Brain pericyte (primary cell): ENCODE measurements around the gene RALGPS1.

ENCODE experiments used
- DNase-seq: peaks from one replicate; pipeline ENCODE4 v3.0.0-alpha.2; 2012; ENCODE audit warnings: low read depth, low spot score

Gene RALGPS1

DNA sequence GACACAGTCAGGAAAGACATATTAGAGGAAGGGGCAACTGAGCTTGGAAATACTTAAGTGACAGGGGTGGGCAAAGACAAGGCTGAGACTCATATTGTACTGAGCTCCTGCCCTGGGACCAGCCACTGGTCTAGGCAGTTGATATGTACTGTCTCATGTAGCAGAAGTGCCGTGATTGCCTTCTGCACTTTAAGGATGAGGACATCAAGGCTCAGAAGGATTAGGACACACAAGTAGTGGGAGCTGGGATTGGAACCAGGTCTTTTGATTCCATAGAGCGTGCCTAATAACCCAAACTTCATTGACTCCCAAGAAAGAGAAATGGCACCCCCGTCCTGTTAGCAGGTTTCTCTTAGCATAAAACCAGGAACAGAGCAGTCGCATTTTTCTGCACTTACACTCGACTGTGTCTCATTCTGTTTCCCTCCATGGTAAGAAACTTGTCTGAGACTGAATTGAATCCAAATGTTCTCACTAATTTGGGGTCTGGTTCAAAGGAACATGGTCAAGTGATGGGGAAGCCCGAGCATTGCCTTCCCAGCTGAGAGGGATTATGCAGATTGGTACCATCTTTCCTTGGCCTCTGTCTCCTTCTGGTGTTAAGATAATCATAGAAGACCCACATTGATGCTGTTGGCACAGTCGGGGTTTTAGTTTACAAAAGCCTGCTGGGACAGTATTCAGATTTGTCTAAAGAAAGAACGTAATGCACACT is 137.5 kb downstream of the RALGPS1 start:
- DNase-seq, result no peak

DNA sequence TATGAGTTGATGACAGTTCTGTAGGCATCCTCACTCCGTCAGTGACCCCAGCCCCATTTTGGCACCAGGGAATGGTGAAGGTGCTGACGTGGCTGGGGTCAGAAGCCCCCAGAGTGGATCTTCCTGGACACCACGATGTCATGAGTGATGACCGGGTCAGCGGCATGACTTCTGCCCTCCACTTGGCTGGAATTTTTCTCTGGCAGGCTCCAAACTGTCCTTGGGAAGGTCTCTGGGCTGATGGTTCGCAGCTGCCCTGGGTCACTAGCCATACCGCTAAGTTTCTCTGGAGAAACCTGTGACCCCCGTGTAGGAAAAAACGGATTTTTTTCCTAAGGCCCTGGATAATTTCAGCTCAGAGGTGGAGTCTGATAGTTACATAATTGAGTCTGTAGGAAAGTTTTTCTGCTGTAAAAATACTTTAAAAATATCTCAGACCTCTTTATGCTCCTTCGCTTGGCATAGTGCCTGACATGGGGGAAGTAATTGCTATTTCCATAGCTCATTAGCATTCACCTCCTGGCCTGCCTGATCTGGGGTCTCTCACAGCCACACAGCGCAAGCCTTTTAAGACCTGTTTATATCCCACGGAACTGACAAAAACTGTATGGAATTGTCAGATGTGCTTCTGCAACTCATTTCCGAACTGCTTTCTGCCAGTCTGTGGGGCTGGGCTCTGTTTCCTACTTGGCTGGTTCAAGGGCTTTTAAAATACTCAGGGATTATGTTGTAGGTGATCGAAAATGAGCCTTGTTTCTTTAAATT is 138.7 kb downstream of the RALGPS1 start:
- no peak for DNase-seq

DNA sequence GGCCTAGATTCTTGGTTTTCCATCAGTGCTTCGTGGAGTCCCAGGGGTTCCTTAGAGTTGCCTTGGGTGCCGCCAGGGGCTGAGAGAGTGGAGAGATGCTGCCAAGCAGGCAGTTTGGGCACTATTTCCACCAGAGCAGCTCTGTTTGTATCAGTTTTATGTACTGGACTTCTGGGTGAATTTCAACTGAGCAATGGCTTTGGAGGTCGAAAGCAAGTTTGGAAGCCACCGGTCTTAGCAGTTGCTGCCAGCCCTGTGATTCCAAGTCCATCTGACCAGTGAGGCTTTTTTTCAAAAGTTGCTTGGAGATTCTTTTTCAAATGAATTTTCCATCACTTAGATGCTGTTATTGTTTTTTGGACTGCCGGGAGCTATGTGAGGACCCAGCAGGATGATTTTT is 139.4 kb downstream of the RALGPS1 start:
- no peak for DNase-seq

DNA sequence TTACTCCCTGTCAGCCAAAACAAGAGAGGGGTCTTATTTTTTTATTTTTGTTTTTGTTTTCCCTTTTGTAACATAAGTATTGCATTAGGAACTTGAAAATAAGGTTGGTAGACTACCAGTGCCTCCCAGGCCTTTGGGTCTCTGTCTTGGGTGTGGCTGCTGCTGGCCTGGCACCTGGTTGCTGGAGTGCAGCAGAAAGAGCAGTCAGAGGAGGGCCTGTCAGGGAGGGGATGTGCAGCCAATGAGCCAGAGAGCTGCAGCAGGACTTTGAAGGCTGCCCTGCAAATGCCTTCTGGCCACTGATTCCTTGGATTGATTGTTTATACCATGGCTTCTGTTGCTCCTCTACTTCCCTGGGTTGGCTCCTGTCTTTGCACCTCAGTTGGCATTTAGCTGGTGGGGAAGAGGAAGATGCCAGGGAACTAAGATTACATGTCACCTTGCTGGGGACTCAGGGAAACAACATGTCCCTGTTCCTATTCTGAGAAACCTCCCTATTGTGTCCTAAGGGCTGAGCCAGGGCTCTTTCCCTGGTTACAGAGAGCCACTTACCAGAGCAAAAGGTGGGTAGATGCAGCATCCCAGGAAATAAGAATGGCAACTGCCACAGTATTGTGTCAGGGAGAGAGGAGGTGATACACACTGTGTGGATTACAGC is 141.3 kb downstream of the RALGPS1 start:
- no peak for DNase-seq

DNA sequence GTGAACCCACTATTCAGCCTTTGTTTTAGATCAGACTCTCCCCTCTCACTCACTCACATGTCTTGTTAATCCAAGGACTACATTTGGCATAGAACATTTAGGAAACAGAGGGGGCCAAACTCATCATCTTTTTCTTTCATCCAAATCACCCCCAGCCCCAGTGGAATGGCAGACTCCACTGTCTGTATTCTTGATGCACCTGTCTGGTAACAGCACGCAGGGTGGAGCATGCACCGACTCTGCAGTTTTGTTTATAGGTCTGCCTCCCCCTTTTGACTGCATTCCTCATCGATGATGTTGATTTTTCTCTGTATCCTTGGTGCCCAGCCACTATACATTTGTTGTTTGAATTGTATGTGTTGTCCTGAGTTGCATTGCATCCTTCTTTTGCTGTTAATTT is 141.9 kb downstream of the RALGPS1 start:
- DNase-seq, result no peak

DNA sequence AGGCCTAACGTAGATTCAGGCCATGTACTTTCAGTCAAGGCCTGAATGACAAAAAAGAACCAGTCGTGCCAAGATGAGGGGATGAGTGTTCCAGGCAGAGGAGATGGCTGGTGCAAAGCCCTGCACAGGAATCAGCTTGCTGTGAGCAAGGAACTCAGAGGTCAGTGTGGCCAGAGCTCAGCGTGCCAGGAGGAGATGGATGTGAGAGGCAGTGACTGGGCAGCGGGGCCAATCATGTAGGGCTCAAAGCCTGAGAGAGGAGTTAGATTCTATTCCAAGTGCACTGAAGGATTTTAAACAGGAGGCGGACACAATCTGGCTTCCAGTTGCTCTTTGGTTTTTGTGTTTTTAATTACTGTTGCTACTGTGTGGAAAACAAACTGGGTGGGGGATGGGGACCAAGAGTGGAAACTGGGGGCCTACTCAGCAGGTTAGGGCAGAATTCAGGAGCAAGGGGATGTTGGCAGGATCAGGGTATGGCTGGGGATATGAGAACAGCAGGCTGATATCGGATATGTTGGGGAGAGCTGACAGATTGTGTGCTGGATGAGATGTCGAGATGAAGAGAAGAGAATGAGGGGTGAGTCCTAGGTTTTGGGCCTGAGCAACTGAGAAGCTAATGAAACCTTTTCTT is 143.5 kb downstream of the RALGPS1 start:
- no peak for DNase-seq

DNA sequence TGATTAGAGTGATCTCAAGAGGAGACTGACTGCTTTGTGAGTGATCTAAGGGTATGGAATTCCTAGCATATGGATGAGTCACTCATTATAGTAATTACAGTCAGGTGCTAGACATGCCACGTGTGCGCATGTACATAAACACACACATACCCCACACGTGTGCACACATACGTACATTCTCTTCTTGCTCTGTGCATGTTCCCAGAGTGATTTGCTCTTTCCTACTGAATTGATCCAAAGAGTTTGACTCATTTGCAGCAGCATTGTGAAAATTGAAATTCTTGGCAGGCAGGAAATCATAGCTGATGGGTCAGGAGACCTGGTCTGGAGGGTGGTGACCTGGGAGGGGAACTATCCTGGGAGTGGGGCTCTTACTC is 144.1 kb downstream of the RALGPS1 start:
- DNase-seq, result no peak

DNA sequence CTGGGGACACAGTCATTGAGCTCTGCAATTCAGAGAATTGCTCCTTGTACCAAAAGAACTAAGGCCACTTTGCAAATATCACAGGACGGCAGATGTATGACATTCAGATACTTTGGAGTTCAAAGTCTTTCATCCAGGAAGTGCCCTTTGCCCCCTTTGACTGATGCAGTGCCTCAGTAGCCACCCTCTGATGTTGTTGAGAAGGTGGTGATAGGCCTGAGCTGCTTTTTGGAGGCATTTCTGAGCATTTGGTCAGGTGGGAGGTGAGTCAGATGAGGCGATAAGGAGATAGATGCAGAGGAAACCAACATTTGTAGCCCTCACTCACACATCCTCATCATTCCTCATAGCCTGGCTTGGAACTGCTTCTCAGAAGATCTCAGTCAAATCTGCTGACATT is 144.4 kb downstream of the RALGPS1 start:
- no peak for DNase-seq

DNA sequence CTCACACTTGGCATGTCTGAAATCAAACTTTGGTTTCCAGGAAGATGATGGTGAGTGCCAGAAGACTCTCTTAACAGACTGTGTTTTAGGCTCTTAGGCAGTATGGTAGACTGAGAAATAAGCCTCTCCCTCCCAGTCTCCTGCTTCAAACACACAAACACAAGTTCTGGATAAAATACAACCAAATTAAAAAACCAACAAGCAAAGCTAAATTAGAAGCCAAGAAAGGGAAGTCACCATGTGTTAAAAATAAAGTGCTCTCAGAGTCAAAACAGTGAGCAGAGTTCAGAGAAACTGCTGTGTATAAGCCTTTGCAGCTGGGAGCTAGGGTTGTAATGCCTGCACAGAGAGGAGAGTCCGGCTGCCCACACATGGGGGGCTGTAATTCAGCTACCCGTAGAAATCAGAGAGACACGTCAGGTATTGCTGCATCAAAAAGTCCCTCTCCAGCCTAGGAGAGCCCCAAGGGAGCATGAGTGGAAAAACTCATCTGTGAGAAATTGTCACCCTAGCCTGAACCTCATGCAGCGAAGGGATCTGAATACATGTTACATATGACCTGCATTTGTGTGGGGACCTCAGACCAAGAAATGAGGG is 145.3 kb downstream of the RALGPS1 start:
- no peak for DNase-seq

DNA sequence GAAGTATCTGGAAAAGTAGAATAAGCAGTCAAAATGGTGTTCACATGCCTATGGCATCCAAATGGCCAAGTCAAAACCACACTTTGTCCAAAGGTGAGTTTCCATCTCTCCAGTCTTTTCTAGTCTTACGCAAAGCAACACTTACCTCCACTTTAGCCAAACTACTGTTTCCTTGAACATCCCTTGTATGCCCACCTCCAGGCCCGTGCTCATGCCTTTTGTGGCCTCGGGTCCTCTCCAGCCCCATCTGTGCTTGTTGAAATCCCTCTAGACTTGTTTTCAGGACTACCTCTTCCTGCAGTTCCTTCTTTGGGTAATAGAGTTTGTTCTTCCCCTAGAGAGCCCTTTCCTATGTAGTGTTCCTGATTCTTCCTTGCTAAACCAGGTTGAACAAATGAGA is 146.8 kb downstream of the RALGPS1 start:
- no peak for DNase-seq

DNA sequence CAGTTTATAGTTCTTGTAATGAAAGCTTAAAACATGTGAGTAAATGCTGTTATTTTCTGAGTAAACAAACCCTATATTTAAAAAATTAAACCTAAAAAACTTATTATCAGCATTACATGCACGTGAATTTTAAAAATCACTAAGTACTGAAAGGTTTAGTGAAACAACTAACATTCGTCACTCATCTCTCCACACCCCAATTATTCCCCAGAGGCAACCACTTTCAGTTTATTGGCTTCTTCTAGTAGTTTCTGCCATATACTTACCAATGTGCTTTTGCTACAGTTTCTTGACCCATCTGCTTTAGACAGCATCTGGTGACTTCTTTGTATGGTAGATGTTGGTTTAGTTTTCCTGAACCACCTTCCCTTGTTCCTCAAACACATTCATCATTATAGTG is 149.8 kb downstream of the RALGPS1 start:
- no peak for DNase-seq

DNA sequence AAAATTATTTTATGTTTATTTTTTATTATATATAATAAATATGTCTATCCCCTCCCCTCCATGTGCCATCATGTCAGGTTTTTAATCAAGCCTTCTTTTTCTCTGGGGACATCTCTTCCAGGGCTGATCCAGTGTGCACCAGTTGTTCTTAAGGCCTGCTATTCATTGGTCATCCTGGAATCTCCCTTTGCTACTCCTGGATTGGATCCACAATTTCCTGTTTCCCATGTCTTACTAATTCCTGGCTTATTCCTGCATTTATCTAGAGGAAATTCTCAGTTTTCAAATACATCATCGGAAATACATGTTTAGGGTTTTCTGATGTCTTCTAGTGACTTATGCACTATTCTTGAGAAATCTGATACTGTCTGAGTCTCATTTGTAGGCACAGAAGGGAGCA is 151.0 kb downstream of the RALGPS1 start:
- DNase-seq, result no peak

DNA sequence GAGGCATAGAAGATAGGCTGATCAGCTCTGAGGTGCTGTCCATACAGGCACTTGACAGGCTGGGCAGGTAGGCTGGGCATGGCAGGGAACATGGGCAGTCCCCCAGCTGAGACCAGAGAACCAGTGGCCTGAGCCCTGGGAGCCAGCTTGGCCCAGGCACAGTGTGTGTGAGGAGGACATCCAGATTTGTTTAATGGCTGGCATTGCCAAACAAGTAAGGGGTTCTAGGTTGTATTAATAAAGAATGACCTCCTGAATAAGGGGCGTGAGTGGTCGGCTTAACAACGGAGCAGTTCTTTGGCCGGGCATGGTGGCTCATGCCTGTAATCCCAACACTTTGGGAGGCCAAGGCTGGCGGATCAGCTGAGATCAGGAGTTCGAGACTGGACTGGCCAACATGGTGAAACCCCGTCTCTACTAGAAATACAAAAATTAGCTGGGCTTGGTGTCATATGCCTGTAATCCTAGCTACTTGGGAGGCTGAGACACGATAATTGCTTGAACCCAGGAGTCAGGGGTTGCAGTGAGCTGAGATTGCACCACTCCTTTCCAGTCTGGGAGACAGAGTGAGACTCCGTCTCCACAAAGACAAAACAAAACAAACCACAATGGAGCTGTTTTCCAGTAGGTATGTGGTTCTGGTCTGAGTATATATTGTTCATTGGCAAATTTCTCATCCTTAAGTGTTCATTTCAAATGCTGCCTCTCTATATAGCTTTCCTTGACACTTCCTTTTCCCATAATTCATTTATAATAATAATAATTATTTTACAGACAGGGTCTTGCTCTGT is 151.7 kb downstream of the RALGPS1 start:
- no peak for DNase-seq

DNA sequence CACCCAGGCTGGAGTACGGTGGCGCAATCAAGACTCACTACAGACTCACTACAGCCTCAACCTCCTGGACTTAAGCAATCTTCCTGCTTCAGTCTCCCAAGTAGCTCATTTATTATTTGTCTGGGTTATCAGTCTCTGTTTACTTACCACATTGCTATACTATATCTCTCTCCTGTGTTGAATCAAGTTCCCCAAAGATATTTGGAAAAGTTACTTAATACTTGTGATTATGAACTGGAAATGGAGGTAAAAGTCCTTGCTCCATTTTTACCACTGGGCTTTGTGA is 152.2 kb downstream of the RALGPS1 start:
- DNase-seq, result no peak

DNA sequence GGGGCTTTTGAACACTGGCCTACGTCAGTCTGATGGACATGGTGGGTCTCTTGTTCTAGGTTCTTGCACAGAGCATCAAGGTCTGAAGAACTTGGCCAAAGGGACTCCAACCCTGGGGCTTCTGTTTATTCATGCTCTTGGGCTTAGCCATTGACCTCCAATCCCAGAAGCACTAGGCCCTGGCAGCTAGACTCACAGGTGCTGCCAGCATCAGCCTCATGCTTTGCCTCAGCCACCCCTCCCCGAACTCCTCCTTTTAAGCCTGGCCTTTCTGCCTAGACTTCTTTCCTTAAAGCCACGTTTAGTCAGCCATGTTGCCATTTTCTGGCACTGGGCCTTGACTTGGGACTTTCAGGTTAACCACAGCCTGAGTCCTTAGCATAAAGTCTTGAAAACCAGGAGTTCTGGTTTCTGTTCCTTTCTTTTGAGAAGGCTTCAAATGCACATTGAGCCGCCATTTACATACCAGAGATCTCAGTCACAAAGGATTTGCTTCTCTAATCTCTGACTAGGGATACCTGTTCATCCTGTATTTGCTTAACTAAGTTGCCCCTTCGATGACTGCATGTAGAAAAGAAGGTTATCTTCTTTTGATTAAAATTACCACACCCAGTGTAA is 153.1 kb downstream of the RALGPS1 start:
- no peak for DNase-seq

DNA sequence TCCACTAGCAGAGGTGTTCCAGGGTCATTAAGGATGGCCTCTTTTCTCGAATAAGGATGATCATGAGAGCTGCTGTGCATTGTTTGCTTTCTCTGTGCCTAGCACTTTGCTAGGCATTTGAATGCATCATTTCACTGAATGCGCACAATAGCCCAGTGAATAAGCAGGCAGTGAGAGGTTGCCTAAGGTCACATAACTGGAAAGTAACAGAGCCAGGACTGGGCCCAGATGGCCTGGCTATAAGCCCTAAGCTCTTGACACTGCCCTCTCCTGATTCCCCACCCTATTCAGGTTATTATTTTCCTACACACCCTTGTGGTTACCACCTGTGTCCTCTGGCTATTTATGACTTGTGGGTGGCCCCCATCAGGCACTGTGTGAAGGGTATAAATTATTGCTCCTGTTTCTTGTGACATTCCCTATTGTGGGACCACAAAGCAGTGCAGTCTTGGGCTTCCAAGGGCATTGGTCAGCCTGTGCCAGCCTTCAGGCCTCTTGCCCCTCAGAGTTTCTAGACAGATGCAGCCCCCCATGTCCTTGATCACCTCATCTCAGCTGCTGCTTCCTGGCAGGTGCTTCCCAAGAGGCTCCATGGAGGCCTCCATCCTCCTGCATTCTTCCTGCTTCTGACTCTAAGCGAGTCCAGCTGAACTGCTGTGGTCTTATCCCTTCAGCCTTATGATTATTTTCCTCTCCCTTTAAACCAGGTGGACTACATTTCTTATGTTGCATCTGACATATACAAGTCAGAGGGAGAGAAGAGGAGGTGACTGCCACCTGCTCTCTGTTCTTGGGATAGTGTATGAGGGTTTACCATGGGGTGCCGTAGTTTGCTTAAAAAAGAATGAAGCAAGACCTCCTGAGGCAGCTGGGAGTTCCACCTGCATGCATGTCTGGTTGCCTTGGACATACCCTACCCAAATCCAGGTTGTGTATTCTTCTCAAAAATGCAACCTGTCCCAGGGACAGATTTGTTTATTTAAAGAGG is 160.3 kb downstream of the RALGPS1 start:
- DNase-seq, result no peak

DNA sequence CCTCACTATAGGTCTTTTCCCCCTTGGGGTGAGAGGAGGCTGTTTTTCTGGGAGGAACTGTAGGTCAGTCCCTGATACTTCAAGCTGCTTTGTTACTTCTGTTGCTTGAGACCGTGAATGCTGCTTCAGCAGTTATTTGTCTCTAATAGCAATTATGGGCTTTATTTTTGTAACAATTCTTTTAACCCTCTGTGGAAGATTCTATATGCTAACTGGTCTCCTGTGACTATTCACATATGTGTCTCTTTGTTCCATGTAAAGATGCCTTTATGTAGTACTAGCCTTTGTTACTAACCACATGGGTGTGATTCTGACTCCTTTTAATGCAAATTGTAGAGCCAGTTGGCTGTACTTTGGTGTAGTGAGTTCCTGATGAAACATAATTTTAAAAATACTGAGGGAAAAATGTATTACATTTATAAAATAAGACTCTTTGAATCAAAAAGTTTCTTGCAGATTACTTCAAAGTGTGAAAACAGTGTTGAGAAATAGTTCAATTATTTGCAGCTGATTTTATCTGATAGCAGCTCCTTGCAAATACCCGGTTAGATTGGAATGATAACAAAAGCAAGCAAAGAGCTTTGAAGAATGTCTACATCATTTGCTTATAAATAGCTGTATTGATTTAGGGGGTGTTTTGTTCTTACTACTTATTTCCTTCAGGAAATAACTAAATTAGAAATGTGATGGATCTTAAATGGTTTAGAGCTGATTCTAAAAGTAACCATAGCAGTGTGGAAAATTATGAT is 161.2 kb downstream of the RALGPS1 start:
- no peak for DNase-seq

DNA sequence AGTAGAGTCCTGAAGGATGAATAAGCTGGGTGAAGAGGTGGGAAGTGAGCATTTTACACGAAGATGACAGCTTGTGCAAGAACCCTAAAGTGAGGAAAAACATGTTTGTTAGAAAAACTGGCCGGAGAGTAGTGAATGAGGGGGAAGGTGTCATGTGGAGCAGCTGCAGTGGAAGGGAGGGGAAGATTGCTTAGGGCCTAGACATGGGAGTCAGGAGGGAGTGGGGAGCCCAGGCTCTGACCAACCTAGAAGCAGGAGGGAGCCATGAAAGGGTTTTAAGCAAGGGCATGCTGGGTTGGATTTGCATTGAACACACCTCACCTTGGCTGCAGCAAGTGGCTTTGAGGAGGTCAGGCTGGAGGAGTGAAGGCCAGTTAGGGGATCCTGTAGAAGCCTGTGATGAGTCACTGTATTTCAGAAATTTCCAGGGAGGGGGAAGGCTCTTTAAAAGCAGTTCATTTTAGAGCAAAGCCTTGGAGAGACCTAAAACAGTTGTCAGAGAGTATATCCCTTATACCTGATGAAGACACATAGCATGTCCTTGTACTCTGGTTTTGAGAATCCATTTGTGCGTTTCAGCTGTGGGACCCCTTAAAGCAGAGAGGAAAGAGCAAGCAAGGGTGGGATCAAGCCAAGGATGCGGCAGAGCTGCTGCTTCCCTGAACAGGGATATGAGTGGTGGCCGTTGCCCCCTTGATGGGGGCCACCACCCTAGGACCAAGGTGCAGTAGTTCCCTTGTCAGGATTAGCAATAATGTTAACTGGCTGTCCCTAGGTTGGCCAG is 162.5 kb downstream of the RALGPS1 start:
- DNase-seq, result no peak
